ENCODE data around the gene ZNF521. TPM values are rescaled to one million over a fixed set of nuclear protein-coding genes. Genes with fewer than 3 reads are reported as not detected.

ZNF521 gene
- not detected in 5 replicates for total RNA-seq (2022; extraction: Qiagen RNA extraction)

GRCh38 chr18:25351777-25352628, at the start of gene ZNF521:
TSS of gene ZNF521 (minus strand) at chr18:25352166. CDS start at chr18:25350946, 1,220 bp downstream.

All from A549 treated with AZD2906 at 1 μM for 4 hours (cell line).